ENCODE measurements around the gene TAF9.
"Not testable (repeated sequence)": the region's sequence is repeated elsewhere in the genome, so short reads cannot be mapped to it uniquely, and the experiment has no call there.

TAF9 gene

GRCh38 chr5:69369340-69370121 lies at the start of gene TAF9, which contains the start of the genes AK6 and RAD17:
TAF9 (minus strand) TSS chr5:69369520; CDS start chr5:69365737, 3,783 bp downstream.
AK6 (minus strand) TSS chr5:69369520; CDS start chr5:69369490, 30 bp downstream.
RAD17 (plus strand) TSS chr5:69369818; CDS start chr5:69372209, 2,391 bp downstream.
- DNase-seq: peak; percentile 97

GRCh38 chr5:69418554-69418953 lies 49.2 kb upstream of the TAF9 start:
- DNase-seq: no peak

GRCh38 chr5:69416699-69417098 lies 47.4 kb upstream of the TAF9 start:
- no peak for DNase-seq

GRCh38 chr5:69416180-69416579 lies 46.9 kb upstream of the TAF9 start:
- peak; percentile 25 for DNase-seq

GRCh38 chr5:69415584-69415958 lies 46.3 kb upstream of the TAF9 start:
- DNase-seq: peak; percentile 41

- peak; percentile 66 for DNase-seq
Measured at GRCh38 chr5:69414885-69415583, 45.7 kb upstream of the TAF9 start, which contains the start of gene MARVELD2. MARVELD2 (plus strand) TSS chr5:69415116; CDS start chr5:69419386, 4,270 bp downstream.

- DNase-seq: no peak
Measured at GRCh38 chr5:69404659-69405330, 35.5 kb upstream of the TAF9 start.

- no peak for DNase-seq
Measured at GRCh38 chr5:69378376-69378775, 9.1 kb upstream of the TAF9 start.

GRCh38 chr5:69374911-69375446 lies 5.7 kb upstream of the TAF9 start:
- no peak for DNase-seq

GRCh38 chr5:69372394-69372793 lies 3.1 kb upstream of the TAF9 start:
- no peak for DNase-seq

GRCh38 chr5:69370335-69370734 lies 1.0 kb upstream of the TAF9 start:
- not testable (repeated sequence) for DNase-seq

GRCh38 chr5:69368458-69369339 lies 621 bp downstream of the TAF9 start:
- DNase-seq: peak; percentile 77

GRCh38 chr5:69367697-69368279 lies 1.5 kb downstream of the TAF9 start:
- DNase-seq: no peak

GRCh38 chr5:69364850-69365249 lies 4.5 kb downstream of the TAF9 start:
- no peak for DNase-seq

- peak; percentile 6 for DNase-seq
Measured at GRCh38 chr5:69364414-69364813, 4.9 kb downstream of the TAF9 start.

- no peak for DNase-seq
Measured at GRCh38 chr5:69360442-69360841, 8.9 kb downstream of the TAF9 start.

GRCh38 chr5:69359699-69360098 lies 9.6 kb downstream of the TAF9 start:
- DNase-seq: no peak

GRCh38 chr5:69350664-69351063 lies 18.7 kb downstream of the TAF9 start:
- no peak for DNase-seq

- DNase-seq: no peak
Measured at GRCh38 chr5:69343083-69343482, 26.2 kb downstream of the TAF9 start.

- no peak for DNase-seq
Measured at GRCh38 chr5:69341520-69342161, 27.7 kb downstream of the TAF9 start.

- no peak for DNase-seq
Measured at GRCh38 chr5:69335341-69335935, 33.9 kb downstream of the TAF9 start.
